GM06990 (cell line): Measurements from ENCODE around the gene E2F4.

Source experiments
- DNase-seq: peaks from one replicate; pipeline ENCODE4 v3.0.0-alpha.2; 2011; ENCODE audit not compliant: insufficient read length; ENCODE audit errors: extremely low read depth
- H3K27me3 ChIP-seq: replicated peaks from 2 replicates; pipeline ENCODE4 v1.6.0; 2011; ENCODE audit warnings: low read length; ENCODE audit not compliant: control insufficient read depth, insufficient read depth
- H3K36me3 ChIP-seq: 2 replicates; pipeline ENCODE4 v1.5.1; 2011; ENCODE audit warnings: low read length; ENCODE audit not compliant: control insufficient read depth, insufficient read depth
- H3K4me3 ChIP-seq: replicated peaks from 2 replicates; pipeline ENCODE4 v1.5.1; 2011; ENCODE audit warnings: low read depth, mild to moderate bottlenecking, control low read depth, low read length
- TF ChIP-seq, protein P1 (sequence below): IDR thresholded peaks from 2 replicates; pipeline ENCODE4 v1.5.1; 2011; ENCODE audit warnings: low read length, control low read depth, mild to moderate bottlenecking, inconsistent platforms; ENCODE audit not compliant: insufficient read depth, poor library complexity, severe bottlenecking

E2F4 gene

DNA sequence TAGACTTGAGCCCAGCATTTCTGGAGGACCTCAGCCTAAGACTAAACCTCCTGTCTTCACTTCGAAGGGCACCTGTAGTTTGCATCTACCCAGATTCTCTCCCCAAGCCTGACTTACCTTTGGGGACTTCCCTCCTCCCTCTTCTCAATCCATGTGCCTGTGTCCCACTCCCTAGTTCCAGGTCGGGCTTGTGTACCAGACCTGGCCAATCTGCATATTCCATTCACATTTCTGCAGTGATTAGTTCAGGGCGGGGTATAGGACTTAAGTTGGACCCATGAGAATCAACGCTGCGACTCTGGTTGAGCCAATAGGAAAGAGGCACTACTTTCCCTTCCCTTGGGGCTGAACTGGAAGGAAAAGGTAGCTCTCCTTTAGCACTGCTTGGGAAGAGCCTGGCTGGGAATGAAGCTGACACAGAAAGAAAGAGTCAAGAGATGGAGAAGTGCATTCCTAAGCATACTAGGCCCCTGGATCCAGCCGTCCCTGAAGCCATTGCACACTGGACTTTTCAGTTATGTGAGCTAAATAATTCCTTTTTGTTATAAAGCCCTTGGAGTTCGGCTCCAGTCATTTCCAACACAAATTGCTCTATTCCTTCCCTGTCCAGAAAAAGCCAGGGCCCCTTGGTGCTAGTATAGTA, 34.7 kb upstream of the E2F4 start:
- TF ChIP-seq, protein P1, sequence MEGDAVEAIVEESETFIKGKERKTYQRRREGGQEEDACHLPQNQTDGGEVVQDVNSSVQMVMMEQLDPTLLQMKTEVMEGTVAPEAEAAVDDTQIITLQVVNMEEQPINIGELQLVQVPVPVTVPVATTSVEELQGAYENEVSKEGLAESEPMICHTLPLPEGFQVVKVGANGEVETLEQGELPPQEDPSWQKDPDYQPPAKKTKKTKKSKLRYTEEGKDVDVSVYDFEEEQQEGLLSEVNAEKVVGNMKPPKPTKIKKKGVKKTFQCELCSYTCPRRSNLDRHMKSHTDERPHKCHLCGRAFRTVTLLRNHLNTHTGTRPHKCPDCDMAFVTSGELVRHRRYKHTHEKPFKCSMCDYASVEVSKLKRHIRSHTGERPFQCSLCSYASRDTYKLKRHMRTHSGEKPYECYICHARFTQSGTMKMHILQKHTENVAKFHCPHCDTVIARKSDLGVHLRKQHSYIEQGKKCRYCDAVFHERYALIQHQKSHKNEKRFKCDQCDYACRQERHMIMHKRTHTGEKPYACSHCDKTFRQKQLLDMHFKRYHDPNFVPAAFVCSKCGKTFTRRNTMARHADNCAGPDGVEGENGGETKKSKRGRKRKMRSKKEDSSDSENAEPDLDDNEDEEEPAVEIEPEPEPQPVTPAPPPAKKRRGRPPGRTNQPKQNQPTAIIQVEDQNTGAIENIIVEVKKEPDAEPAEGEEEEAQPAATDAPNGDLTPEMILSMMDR, result no peak
- H3K4me3 ChIP-seq, result no peak overlapping the region
- H3K36me3 ChIP-seq, result peaks cover 2% of the 10 kb centered on the region
- H3K27me3 ChIP-seq, result no peaks in the 10 kb centered on the region
- no peak for DNase-seq

DNA sequence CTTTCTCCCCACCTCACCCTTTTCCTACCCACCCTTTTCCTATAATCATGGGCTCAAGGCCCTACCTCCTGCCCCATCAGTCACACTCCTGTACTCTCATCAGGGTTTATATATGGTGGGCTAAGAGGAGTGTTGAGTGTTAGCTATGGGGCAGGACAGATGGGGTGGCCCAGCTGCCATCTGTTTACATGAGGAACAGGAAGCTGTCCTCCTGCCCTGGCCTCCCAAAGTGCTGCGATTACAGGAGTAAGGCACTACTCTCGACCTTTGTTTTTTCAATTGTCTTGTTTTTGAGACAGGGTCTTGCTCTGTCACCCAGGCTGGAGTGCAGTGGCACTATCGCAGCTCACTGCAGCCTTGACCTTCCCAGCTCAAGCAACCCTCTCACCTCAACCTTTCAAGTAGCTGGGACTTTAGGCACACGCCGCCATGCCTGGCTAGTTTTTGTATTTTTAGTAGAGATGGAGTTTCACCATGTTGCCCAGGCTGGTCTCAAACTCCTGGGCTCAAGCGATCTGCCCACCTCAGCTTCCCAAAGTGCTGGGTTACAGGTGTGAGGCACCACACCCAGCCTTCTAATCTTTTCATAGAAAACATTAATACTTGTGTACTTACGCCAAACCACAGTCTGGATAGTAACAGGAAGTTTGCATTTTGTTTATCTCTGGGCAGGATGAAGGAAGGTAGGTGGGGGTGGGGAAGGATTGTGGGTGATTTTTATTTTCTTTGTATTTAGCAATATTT, 33.9 kb upstream of the E2F4 start:
- Histone ChIP-seq H3K36me3 (peaks cover 2% of the 10 kb centered on the region), H3K27me3 (no peaks in the 10 kb centered on the region; the same call in 1 of the 2 replicates), H3K4me3 (peak overlapping the region; percentile 98)
- TF ChIP-seq, protein P1, result no peak
- DNase-seq, result no peak

DNA sequence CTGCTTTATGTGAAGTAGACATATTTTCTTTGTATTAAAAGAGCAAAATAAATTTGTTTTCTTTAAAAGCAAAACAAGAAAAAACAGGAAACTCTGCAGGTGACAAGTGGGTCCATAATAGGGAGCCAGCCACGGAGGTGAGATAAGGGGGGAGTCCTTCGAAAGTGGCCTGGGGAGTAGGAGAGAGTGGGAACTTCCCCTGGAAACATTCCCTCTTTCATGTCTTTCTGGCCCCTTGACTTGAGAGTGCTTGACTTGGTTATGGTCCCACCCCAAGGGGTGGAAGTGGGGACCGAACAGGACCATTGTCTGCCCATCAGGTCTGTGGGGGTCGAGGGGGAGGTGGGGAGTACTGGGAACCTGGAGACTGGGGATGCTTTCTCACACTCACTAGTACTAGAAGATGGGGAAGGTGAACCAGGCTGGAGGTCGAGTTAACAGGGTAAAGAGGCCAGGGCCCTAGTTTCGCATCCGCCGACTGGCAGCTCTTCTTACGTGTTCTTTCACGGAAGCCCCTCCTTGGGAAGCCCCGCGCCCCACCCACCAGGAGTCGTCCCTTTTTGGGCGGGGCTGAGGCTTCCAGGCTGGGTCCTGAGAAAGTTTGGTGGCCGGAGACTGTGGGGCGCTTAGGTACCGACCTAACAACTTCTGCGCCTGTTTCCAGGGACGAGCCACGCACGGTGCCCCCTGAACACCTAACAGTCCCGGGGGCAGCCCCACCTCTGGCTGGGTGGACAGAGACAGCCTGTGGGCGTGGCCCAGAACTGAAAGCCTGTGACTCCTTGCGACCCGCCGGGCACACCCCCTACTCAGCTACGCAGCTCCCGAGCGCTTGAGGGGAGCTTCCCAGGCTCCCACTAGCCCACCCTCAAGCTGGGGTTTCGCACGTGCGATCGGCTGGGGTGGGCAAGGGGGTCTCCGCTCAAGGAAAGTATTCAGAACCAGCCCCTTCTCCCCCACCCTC, 33.0 kb upstream of the E2F4 start:
- H3K4me3 ChIP-seq, result peak overlapping the region; percentile 98
- TF ChIP-seq, protein P1, result no peak
- H3K27me3 ChIP-seq, result no peaks in the 10 kb centered on the region; the same call in 1 of the 2 replicates
- peak; percentile 88 for DNase-seq
- H3K36me3 ChIP-seq, result peaks cover 2% of the 10 kb centered on the region

DNA sequence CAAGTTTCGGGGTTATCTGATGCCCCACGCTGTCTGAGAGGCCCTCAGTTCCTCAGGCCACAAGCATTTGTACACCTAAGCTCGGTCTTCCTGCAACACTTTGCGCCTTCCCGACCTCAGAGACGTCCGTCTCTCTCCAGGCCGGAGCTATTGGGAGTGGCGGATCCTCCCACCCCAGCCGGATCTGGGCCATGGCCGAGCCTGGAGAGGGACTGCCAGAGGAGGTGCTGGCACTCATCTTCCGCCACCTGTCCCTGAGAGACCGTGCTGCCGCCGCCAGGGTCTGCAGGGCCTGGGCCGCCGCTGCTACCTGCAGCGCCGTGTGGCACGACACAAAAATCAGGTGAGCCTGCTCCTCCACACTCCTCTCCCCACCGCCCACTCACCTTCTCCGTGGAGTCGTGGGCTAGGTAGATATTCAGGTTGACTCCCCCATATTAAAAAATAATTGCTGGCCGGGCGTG, 30.3 kb upstream of the E2F4 start:
- H3K4me3 ChIP-seq, result no peak overlapping the region
- DNase-seq, result no peak

More for the DNA sequence above, 30.3 kb upstream of the E2F4 start:
- Histone ChIP-seq H3K36me3 (peaks cover 2% of the 10 kb centered on the region), H3K27me3 (no peaks in the 10 kb centered on the region; the same call in 1 of the 2 replicates)
- TF ChIP-seq, protein P1, result no peak
